B cell (primary cell): ENCODE measurements around the gene ARL3.

Experiments used
- EZH2 ChIP-seq: IDR thresholded peaks from 2 replicates; pipeline ENCODE4 v1.6.1; 2012; ENCODE audit warnings: borderline replicate concordance, low read depth, mild to moderate bottlenecking, moderate library complexity, low read length; ENCODE audit not compliant: insufficient read depth, poor library complexity, severe bottlenecking
- TF ChIP-seq, protein P1 (sequence below): fragments of 200-600 bp; IDR thresholded peaks from one replicate; pipeline ENCODE4 v1.8.0; 2022; ENCODE audit warnings: antibody characterized with exemption, mild to moderate bottlenecking

DNA sequence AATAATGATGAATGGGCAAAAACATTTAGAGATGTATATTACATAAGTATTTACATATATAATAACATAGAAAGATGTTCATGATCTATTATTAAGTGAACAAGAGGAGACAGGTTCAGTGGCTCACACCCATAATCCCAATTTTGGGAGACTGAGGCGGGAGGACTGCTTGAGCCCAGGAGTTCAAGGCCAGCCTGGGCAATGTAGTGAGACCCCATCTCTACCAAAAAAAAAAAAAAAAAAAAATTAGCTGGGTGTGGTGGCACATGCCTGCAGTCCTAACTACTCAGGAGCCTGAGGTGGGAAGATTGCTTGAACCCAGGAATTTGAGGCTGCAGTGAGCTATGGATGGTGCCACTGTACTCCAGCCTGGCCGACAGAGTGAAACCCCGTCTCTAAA, 12.4 kb downstream of the ARL3 start:
- TF ChIP-seq, protein P1, sequence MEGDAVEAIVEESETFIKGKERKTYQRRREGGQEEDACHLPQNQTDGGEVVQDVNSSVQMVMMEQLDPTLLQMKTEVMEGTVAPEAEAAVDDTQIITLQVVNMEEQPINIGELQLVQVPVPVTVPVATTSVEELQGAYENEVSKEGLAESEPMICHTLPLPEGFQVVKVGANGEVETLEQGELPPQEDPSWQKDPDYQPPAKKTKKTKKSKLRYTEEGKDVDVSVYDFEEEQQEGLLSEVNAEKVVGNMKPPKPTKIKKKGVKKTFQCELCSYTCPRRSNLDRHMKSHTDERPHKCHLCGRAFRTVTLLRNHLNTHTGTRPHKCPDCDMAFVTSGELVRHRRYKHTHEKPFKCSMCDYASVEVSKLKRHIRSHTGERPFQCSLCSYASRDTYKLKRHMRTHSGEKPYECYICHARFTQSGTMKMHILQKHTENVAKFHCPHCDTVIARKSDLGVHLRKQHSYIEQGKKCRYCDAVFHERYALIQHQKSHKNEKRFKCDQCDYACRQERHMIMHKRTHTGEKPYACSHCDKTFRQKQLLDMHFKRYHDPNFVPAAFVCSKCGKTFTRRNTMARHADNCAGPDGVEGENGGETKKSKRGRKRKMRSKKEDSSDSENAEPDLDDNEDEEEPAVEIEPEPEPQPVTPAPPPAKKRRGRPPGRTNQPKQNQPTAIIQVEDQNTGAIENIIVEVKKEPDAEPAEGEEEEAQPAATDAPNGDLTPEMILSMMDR: no peak
- no peak for TF ChIP-seq EZH2
